Fibroblast of lung (primary cell): ENCODE data around the gene PRAMEF10. TPM values are rescaled to one million over a fixed set of nuclear protein-coding genes. Genes with fewer than 3 reads are reported as not detected.
"Not testable (repeated sequence)": the region's sequence is repeated elsewhere in the genome, so short reads cannot be mapped to it uniquely, and the experiment has no call there.

Experiments
- DNase-seq, 2 donors: peaks; one replicate each; pipeline versions ENCODE4 v3.0.0 to v3.0.0-alpha.2; 2010; ENCODE audit warnings: low read depth in 2 of 2
- H2AFZ ChIP-seq: 2 replicates; pipeline ENCODE4 v1.5.1; 2012; ENCODE audit warnings: low read length, control low read depth, inconsistent platforms
- H3K27ac ChIP-seq: 2 replicates; pipeline ENCODE4 v1.5.1; 2011; ENCODE audit warnings: low read length, control low read depth; ENCODE audit not compliant: insufficient read depth
- H3K27me3 ChIP-seq: 2 replicates; pipeline ENCODE4 v1.5.1; 2011; ENCODE audit warnings: mild to moderate bottlenecking, low read length; ENCODE audit not compliant: control insufficient read depth, insufficient read depth
- H3K36me3 ChIP-seq: 2 replicates; pipeline ENCODE4 v1.5.1; 2011; ENCODE audit warnings: low read length; ENCODE audit not compliant: control insufficient read depth, insufficient read depth
- H3K4me1 ChIP-seq: 2 replicates; pipeline ENCODE4 v1.5.1; 2011; ENCODE audit warnings: low read length; ENCODE audit not compliant: control insufficient read depth, insufficient read depth; ENCODE audit errors: extremely low read depth
- H3K4me2 ChIP-seq: 2 replicates; pipeline ENCODE4 v1.5.1; 2011; ENCODE audit warnings: low read length, control low read depth; ENCODE audit not compliant: insufficient read depth; ENCODE audit errors: extremely low read depth
- H3K4me3 ChIP-seq, 4 experiments: fragments of 200-600 bp in 1 of 4; sonication (generic) in 1 of 4; replicated peaks in 1 of 4; 2 replicates each; pipeline ENCODE4 v1.5.1; 2011 to 2016; ENCODE audit warnings: low read length in 4 of 4, low read depth in 3 of 4, mild to moderate bottlenecking in 3 of 4, control low read depth in 2 of 4, inconsistent platforms in 1 of 4, mixed read lengths in 1 of 4; ENCODE audit not compliant: insufficient read depth in 1 of 4; ENCODE audit errors: control extremely low read depth in 1 of 4
- H3K79me2 ChIP-seq: 2 replicates; pipeline ENCODE4 v1.5.1; 2012; ENCODE audit warnings: mild to moderate bottlenecking, low read length, inconsistent platforms; ENCODE audit not compliant: control insufficient read depth, insufficient read depth
- H3K9ac ChIP-seq: 2 replicates; pipeline ENCODE4 v1.5.1; 2011; ENCODE audit warnings: mild to moderate bottlenecking, low read length, control low read depth; ENCODE audit not compliant: insufficient read depth
- H3K9me3 ChIP-seq: 2 replicates; pipeline ENCODE4 v1.5.1; 2012; ENCODE audit warnings: low read depth, low read length; ENCODE audit not compliant: control insufficient read depth, insufficient read depth
- H4K20me1 ChIP-seq: 2 replicates; pipeline ENCODE4 v1.5.1; 2011; ENCODE audit warnings: low read length; ENCODE audit not compliant: control insufficient read depth, insufficient read depth; ENCODE audit errors: extremely low read depth
- CTCF ChIP-seq, 2 donors: IDR thresholded peaks in 1 of 2; conservative IDR thresholded peaks in 1 of 2; 1 replicate in 1 of 2; 2 replicates in 1 of 2; pipeline ENCODE4 v1.5.1; 2011 to 2012; ENCODE audit warnings: low read length in 2 of 2, control low read depth in 1 of 2, inconsistent platforms in 1 of 2, low read depth in 1 of 2, mild to moderate bottlenecking in 1 of 2
- EZH2 ChIP-seq: IDR thresholded peaks from 2 replicates; pipeline ENCODE4 v1.5.1; 2012; ENCODE audit warnings: low read length, control low read depth, mild to moderate bottlenecking; ENCODE audit errors: missing control alignments
- polyA plus RNA-seq, 2 donors: library from polyadenylated mRNA; depleted of rRNA in 1 of 2; stranded (reverse) in 1 of 2; unstranded in 1 of 2; fragments of >200 nt; gene quantifications; 2 replicates each; pipeline ENCODE4 v1.2.1, GENCODE V29; 2011 to 2012; ENCODE audit warnings: missing spikeins in 1 of 2
- total RNA-seq: library from RNA; depleted of rRNA; stranded (reverse); fragments of >200 nt; gene quantifications from 2 replicates; pipeline ENCODE4 v1.2.1, GENCODE V29; 2014

The PRAMEF10 gene
- total and polyA plus RNA-seq, 2 donors (not counting 1 experiment from before 2014, with no cell fraction given), result not detected

GRCh38 chr1:12851779-12852178 is 46.3 kb downstream of the PRAMEF10 start:
- H3K4me2 ChIP-seq, result no peak overlapping the region
- H3K4me1 ChIP-seq, result no peaks in the 10 kb centered on the region
- H3K36me3 ChIP-seq, result no peaks in the 10 kb centered on the region
- no peaks in the 10 kb centered on the region for H3K79me2 ChIP-seq
- H3K9me3 ChIP-seq, result no peaks in the 10 kb centered on the region
- no peaks in the 10 kb centered on the region for H3K27me3 ChIP-seq
- no peak overlapping the region for H3K9ac ChIP-seq
- H4K20me1 ChIP-seq, result no peaks in the 10 kb centered on the region
- no peak overlapping the region for H3K27ac ChIP-seq
- H3K4me3 ChIP-seq, result no peak overlapping the region
- H2AFZ ChIP-seq, result no peak overlapping the region
- TF ChIP-seq EZH2 (no peak), CTCF (conservative IDR thresholded peaks at IDR 0.05 in 1 of 2, IDR thresholded peaks at IDR 0.05 in 1 of 2; ENCODE audit: low read depth in 1 of 2, low read length in 2 of 2) (no peak)
- DNase-seq, result no peak

DNA sequence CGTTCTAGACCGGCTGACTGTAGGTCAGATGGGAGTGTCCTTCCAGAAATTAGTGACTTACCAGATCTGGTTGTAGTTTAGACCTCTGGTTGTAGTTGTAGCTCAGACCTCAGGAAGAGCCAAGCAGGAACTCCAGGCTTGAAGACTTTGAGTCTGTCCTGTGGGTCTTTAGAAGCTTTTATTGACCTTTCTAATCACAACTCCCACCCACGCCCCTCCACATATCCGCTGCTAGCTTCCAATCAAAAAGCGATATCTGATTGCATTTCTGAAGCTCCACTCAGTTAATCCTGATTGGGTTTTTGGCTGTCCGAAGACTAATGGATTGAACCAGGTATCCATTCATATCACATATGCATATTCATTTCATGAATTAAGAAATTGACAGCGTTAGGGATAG is 49.5 kb downstream of the PRAMEF10 start, which contains the start of gene HNRNPCL1:
Gene HNRNPCL1, minus strand, starts transcription at position 101 of the 400 bp plus-strand sequence. CDS start 431 bp downstream, outside the sequence.
- H3K36me3 ChIP-seq, H3K27ac ChIP-seq, H3K79me2 ChIP-seq, H3K9me3 ChIP-seq, H3K4me3 ChIP-seq, DNase-seq, H3K9ac ChIP-seq, H4K20me1 ChIP-seq, H3K4me1 ChIP-seq, H2AFZ ChIP-seq, H3K27me3 ChIP-seq, H3K4me2 ChIP-seq: not testable (repeated sequence)

Other genes starting within 250 kb of the PRAMEF10 start
- not detected in 2 replicates for gene AADACL3, start 182.2 kb downstream of the PRAMEF10 start, total RNA-seq
- not detected in 2 replicates for gene AADACL3, start 182.2 kb downstream of the PRAMEF10 start, polyA plus RNA-seq
- gene CFAP107, start 152.1 kb downstream of the PRAMEF10 start, total RNA-seq, result under 0.01 TPM in 1 of 2 replicates, not detected in the other
- not detected in 2 replicates for gene CFAP107, start 152.1 kb downstream of the PRAMEF10 start, polyA plus RNA-seq
- gene PRAMEF12, start 124.5 kb downstream of the PRAMEF10 start, total RNA-seq, result not detected in 2 replicates
- gene PRAMEF12, start 124.5 kb downstream of the PRAMEF10 start, polyA plus RNA-seq, result not detected in 2 replicates
- gene PRAMEF1, start 106.9 kb downstream of the PRAMEF10 start, total RNA-seq, result not detected in 2 replicates
- gene PRAMEF1, start 106.9 kb downstream of the PRAMEF10 start, polyA plus RNA-seq, result not detected in 2 replicates
- not detected in 2 replicates for gene PRAMEF11, start 66.9 kb downstream of the PRAMEF10 start, total RNA-seq
- not detected in 2 replicates for gene PRAMEF11, start 66.9 kb downstream of the PRAMEF10 start, polyA plus RNA-seq
- not detected in 2 replicates for gene HNRNPCL1, start 49.5 kb downstream of the PRAMEF10 start, total RNA-seq
- gene HNRNPCL1, start 49.5 kb downstream of the PRAMEF10 start, polyA plus RNA-seq, result not detected in 2 replicates
- gene PRAMEF2, start 41.2 kb downstream of the PRAMEF10 start, total RNA-seq, result not detected in 2 replicates
- gene PRAMEF2, start 41.2 kb downstream of the PRAMEF10 start, polyA plus RNA-seq, result not detected in 2 replicates
- gene PRAMEF4, start 12.1 kb downstream of the PRAMEF10 start, total RNA-seq, result not detected in 2 replicates
- not detected in 2 replicates for gene PRAMEF4, start 12.1 kb downstream of the PRAMEF10 start, polyA plus RNA-seq
- gene PRAMEF7, start 18.3 kb upstream of the PRAMEF10 start, total RNA-seq, result not detected in 2 replicates
- gene PRAMEF7, start 18.3 kb upstream of the PRAMEF10 start, polyA plus RNA-seq, result not detected in 2 replicates
- gene PRAMEF6, start 49.3 kb upstream of the PRAMEF10 start, total RNA-seq, result not detected in 2 replicates
- gene PRAMEF6, start 49.3 kb upstream of the PRAMEF10 start, polyA plus RNA-seq, result not detected in 2 replicates
- not detected in 2 replicates for gene PRAMEF27, start 158.3 kb upstream of the PRAMEF10 start, total RNA-seq
- not detected in 2 replicates for gene PRAMEF27, start 158.3 kb upstream of the PRAMEF10 start, polyA plus RNA-seq
- gene HNRNPCL3, start 162.5 kb upstream of the PRAMEF10 start, total RNA-seq, result not detected in 2 replicates
- not detected in 2 replicates for gene HNRNPCL3, start 162.5 kb upstream of the PRAMEF10 start, polyA plus RNA-seq
- gene PRAMEF25, start 172.5 kb upstream of the PRAMEF10 start, total RNA-seq, result not detected in 2 replicates
- not detected in 2 replicates for gene PRAMEF25, start 172.5 kb upstream of the PRAMEF10 start, polyA plus RNA-seq
- not detected in 2 replicates for gene HNRNPCL2, start 218.6 kb upstream of the PRAMEF10 start, total RNA-seq
- not detected in 2 replicates for gene HNRNPCL2, start 218.6 kb upstream of the PRAMEF10 start, polyA plus RNA-seq